ENCODE results near the gene DMKN.

Gene DMKN

GRCh38 chr19:35522745-35523327 lies 9.4 kb upstream of the DMKN start:
- DNase-seq = no peak

GRCh38 chr19:35521124-35521743 lies 7.8 kb upstream of the DMKN start:
- DNase-seq = no peak

- DNase-seq = no peak
Measured at GRCh38 chr19:35519291-35519690, 5.8 kb upstream of the DMKN start.

GRCh38 chr19:35518313-35518712 lies 4.9 kb upstream of the DMKN start:
- no peak for DNase-seq

GRCh38 chr19:35517342-35517741 lies 3.9 kb upstream of the DMKN start:
- no peak for DNase-seq

GRCh38 chr19:35516310-35516709 lies 2.9 kb upstream of the DMKN start:
- DNase-seq = no peak

- peak; percentile 12 for DNase-seq
Measured at GRCh38 chr19:35514282-35514809, 897 bp upstream of the DMKN start.

GRCh38 chr19:35512831-35513627 lies 420 bp downstream of the DMKN start:
- no peak for DNase-seq

- no peak for DNase-seq
Measured at GRCh38 chr19:35511337-35511736, 2.1 kb downstream of the DMKN start.

- no peak for DNase-seq
Measured at GRCh38 chr19:35510626-35510964, 2.9 kb downstream of the DMKN start.

- DNase-seq = peak; percentile 83
Measured at GRCh38 chr19:35509861-35510625, 3.4 kb downstream of the DMKN start.

GRCh38 chr19:35509018-35509652 lies 4.3 kb downstream of the DMKN start:
- no peak for DNase-seq

GRCh38 chr19:35508129-35508528 lies 5.3 kb downstream of the DMKN start:
- no peak for DNase-seq

GRCh38 chr19:35507561-35507960 lies 5.9 kb downstream of the DMKN start:
- no peak for DNase-seq

- no peak for DNase-seq
Measured at GRCh38 chr19:35506011-35506410, 7.4 kb downstream of the DMKN start.

- DNase-seq = no peak
Measured at GRCh38 chr19:35502751-35503150, 10.7 kb downstream of the DMKN start.

GRCh38 chr19:35501684-35502083 lies 11.8 kb downstream of the DMKN start:
- DNase-seq = no peak

GRCh38 chr19:35500611-35501010 lies 12.8 kb downstream of the DMKN start:
- DNase-seq = no peak

- no peak for DNase-seq
Measured at GRCh38 chr19:35498984-35499527, 14.4 kb downstream of the DMKN start.

GRCh38 chr19:35498220-35498619 lies 15.2 kb downstream of the DMKN start:
- DNase-seq = no peak

GRCh38 chr19:35497406-35497805 lies 16.0 kb downstream of the DMKN start:
- DNase-seq = no peak

Data from retina (tissue), 1 donor.